Activated B cell treated with CpG ODN at 0.5 μM for 24 hours (primary cell): Measurements from ENCODE around the gene C22orf23. TPM values are rescaled to one million over a fixed set of nuclear protein-coding genes. Genes with fewer than 3 reads are reported as not detected.

Source experiments
- ATAC-seq: fragments of 200-7000 bp; cut with Tn5 transposase; one replicate; pipeline ENCODE4 v1.10.0; 2021; ENCODE audit warnings: low read depth, mild to moderate bottlenecking, moderate library complexity
- CTCF ChIA-PET: fragments of 350-600 bp; sonication (Branson Sonifier 250); formaldehyde crosslinking; loops from one replicate; lab custom pipeline; 2021; ENCODE audit warnings: antibody characterized with exemption; lab: Charles Lee
- POLR2A ChIA-PET: fragments of 350-600 bp; sonication (Branson Sonifier 250); formaldehyde crosslinking; loops from one replicate; lab custom pipeline; 2021; ENCODE audit warnings: antibody characterized with exemption; lab: Charles Lee
- DNase-seq: peaks from one replicate; pipeline ENCODE4 v3.0.0; 2022
- H3K27ac Mint-ChIP-seq: one replicate; pipeline ENCODE4 v1.8.0; 2020; ENCODE audit warnings: mixed read lengths
- H3K27me3 Mint-ChIP-seq: one replicate; pipeline ENCODE4 v1.8.0; 2021; ENCODE audit warnings: mixed read lengths
- H3K36me3 Mint-ChIP-seq: one replicate; pipeline ENCODE4 v1.8.0; 2021; ENCODE audit warnings: low read depth, mixed read lengths
- H3K4me1 Mint-ChIP-seq: one replicate; pipeline ENCODE4 v1.8.0; 2021; ENCODE audit warnings: mixed read lengths
- H3K4me3 Mint-ChIP-seq: one replicate; pipeline ENCODE4 v1.8.0; 2020; ENCODE audit warnings: mild to moderate bottlenecking, mixed read lengths
- H3K9me3 Mint-ChIP-seq: one replicate; pipeline ENCODE4 v1.8.0; 2020; ENCODE audit warnings: mixed read lengths
- intact Hi-C: fragments of 100-400 bp; cut with micrococcal nuclease; formaldehyde crosslinking; loops from one replicate; pipeline ENCODE4 v1.15.1; 2024
- total RNA-seq: library from RNA; stranded (reverse); gene quantifications from 2 replicates; pipeline ENCODE4 v1.2.3, GENCODE V29; 2022
- TF ChIP-seq, protein P1 (sequence below): fragments of 200-600 bp; IDR thresholded peaks from one replicate; pipeline ENCODE4 v1.8.0; 2022; ENCODE audit warnings: antibody characterized with exemption, mild to moderate bottlenecking

C22orf23 gene
- total RNA-seq, 1 donor from 2014 or later, result 0.16 TPM

DNA sequence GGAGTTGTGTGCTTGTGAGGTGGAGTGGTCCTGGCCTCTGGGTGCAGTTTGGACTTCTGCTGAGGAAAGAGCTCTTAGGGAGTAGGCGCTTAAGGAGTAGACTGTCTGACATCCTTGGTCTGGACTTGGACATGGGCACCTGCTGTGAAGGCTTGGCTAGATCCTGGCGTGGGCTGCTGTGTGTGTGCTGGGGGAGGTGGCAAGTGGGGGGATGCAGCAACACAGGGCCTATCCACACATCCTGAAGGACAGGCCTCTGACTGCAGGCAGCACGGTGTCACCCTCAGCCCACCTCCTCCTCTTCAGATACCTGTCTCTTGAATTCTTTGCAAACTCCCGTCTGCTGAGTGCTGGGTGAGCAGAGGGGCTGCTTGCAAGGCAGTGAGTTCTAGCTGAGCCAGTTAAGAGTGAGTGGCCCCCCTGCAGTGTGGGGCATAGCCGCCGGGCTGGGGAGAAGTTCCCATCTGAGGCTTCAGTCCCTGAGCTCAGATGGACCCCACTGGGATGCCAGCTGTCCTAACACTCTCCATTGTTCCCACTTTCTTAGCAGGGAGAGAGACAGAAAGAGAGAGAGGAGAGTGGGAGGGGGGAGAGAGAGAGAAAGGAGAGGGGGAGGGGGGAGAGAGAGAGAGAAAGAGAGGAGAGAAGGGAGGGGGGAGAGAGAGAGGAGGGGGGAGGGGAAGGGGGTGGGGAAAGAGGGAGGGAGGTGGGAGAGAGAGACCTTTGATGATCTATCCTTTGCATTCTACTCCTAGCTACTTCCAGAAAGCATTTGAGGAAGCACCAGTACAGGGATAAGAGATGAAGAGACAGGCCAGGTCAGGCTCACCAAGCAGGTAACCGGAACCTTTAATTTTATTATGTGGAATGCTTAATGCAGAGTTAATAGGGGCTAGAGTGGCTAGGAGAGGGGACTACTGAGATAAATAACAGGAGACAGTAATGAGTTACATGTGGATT is 18.4 kb upstream of the C22orf23 start:
- no peak overlapping the region for H3K4me3 Mint-ChIP-seq
- peaks cover 58% of the 10 kb centered on the region for H3K36me3 Mint-ChIP-seq
- no peak overlapping the region for H3K27ac Mint-ChIP-seq
- TF ChIP-seq, protein P1, sequence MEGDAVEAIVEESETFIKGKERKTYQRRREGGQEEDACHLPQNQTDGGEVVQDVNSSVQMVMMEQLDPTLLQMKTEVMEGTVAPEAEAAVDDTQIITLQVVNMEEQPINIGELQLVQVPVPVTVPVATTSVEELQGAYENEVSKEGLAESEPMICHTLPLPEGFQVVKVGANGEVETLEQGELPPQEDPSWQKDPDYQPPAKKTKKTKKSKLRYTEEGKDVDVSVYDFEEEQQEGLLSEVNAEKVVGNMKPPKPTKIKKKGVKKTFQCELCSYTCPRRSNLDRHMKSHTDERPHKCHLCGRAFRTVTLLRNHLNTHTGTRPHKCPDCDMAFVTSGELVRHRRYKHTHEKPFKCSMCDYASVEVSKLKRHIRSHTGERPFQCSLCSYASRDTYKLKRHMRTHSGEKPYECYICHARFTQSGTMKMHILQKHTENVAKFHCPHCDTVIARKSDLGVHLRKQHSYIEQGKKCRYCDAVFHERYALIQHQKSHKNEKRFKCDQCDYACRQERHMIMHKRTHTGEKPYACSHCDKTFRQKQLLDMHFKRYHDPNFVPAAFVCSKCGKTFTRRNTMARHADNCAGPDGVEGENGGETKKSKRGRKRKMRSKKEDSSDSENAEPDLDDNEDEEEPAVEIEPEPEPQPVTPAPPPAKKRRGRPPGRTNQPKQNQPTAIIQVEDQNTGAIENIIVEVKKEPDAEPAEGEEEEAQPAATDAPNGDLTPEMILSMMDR, result no peak
- ATAC-seq (no peak), DNase-seq (no peak)
- H3K27me3 Mint-ChIP-seq, result no peaks in the 10 kb centered on the region
- ChIA-PET CTCF (no interaction called here), POLR2A (no interaction called here)
- no peaks in the 10 kb centered on the region for H3K9me3 Mint-ChIP-seq
- no peaks in the 10 kb centered on the region for H3K4me1 Mint-ChIP-seq
- intact Hi-C loops, result no loop called here

- DNase-seq (no peak), ATAC-seq (no peak)
- CTCF ChIA-PET, result no interaction called here
- no peak overlapping the region for H3K27ac Mint-ChIP-seq
- POLR2A ChIA-PET, result no interaction called here
- no peaks in the 10 kb centered on the region for H3K4me1 Mint-ChIP-seq
- TF ChIP-seq, protein P1, result no peak
- no peaks in the 10 kb centered on the region for H3K9me3 Mint-ChIP-seq
- intact Hi-C loops, result no loop called here
- no peaks in the 10 kb centered on the region for H3K27me3 Mint-ChIP-seq
- peaks cover 58% of the 10 kb centered on the region for H3K36me3 Mint-ChIP-seq
- H3K4me3 Mint-ChIP-seq, result no peak overlapping the region
Observed at GRCh38 chr22:37970864-37971263, 17.5 kb upstream of the C22orf23 start.

DNA sequence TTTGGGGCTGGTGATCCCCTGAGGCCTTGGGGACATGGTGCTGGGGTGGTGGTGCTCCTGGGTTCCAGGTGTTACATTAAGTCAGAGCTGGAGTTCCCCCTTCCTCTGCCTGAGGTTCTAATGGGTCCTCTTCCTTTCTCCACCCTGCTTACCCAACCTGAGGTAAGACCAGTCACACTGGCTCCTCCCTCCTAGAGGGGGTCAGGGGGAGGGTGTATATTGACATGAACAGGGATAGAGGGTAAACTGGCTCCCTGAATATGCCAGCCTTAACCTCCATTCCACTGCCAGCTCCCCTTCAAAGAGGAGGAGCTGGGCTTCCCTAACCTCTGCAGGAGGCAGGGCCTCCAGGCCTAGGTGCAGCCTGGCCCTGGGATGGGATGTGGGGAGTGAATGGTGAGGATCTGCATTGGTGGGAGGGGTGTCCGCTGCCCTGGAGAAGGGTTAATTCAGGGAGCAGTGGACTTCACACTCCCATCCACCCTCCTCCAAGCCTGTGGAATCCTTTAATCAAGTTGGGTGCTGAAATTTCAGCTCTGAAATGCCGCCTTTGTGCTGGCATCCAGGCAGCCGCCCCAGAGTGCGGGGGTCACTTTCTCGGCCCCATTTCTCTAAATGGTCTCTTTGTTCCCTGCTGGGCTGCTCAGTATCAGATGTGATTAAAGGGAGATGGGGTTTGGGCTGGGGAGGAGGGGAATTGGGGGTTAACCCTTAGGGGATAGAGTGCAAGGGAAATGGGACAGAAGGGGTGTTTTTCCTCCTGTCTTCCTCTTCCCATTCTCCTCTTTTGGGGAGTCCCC is 15.3 kb upstream of the C22orf23 start:
- peaks cover 58% of the 10 kb centered on the region for H3K36me3 Mint-ChIP-seq
- DNase-seq, result no peak
- H3K9me3 Mint-ChIP-seq, result no peaks in the 10 kb centered on the region
- no peak for ATAC-seq
- TF ChIP-seq, protein P1, result no peak
- ChIA-PET CTCF (interaction anchor here (1.3 kb wide), 1 partner anchor 63 kb away, joined by 6 read pairs; the partner anchor contains the start of gene MICALL1), POLR2A (interaction anchor here (0.6 kb wide), 1 partner anchor 1473 kb away, joined by 16 read pairs; no protein-coding TSS in a partner anchor)
- H3K27ac Mint-ChIP-seq, result no peak overlapping the region
- H3K4me3 Mint-ChIP-seq, result no peak overlapping the region
- no peaks in the 10 kb centered on the region for H3K27me3 Mint-ChIP-seq
- intact Hi-C loops, result no loop called here
- H3K4me1 Mint-ChIP-seq, result no peaks in the 10 kb centered on the region

- DNase-seq (no peak), ATAC-seq (no peak)
- Mint-ChIP-seq H3K27ac (no peak overlapping the region), H3K4me1 (no peaks in the 10 kb centered on the region), H3K9me3 (no peaks in the 10 kb centered on the region), H3K4me3 (no peak overlapping the region), H3K27me3 (no peaks in the 10 kb centered on the region), H3K36me3 (peaks cover 55% of the 10 kb centered on the region)
- intact Hi-C loops, result no loop called here
- TF ChIP-seq, protein P1, result no peak
- ChIA-PET CTCF (interaction anchor here (0.6 to 1.3 kb wide), 2 partner anchors 62 to 93 kb away, joined by 3 to 6 read pairs; partner anchors contain the start of gene MICALL1), POLR2A (interaction anchor here (0.6 kb wide), 1 partner anchor 1474 kb away, joined by 16 read pairs; no protein-coding TSS in a partner anchor)
Observed at GRCh38 chr22:37967637-37968451, 14.4 kb upstream of the C22orf23 start.
